Lung (tissue), 13 donors: ENCODE results near the gene SERPING1. TPM values are rescaled to one million over a fixed set of nuclear protein-coding genes. Genes with fewer than 3 reads are reported as not detected.

Experiments used
- ATAC-seq: fragments of 200-7000 bp; cut with Tn5 transposase; one replicate; pipeline ENCODE4 v1.9.1; 2020; ENCODE audit warnings: moderate number of reproducible peaks; ENCODE audit not compliant: insufficient read depth, low FRiP score
- DNase-seq, 3 donors: peaks; one replicate each; pipeline ENCODE4 v3.0.0-alpha.2; 2013 to 2017
- H3K27ac ChIP-seq, 2 donors: one replicate each; pipeline ENCODE4 v1.5.1; 2013; ENCODE audit warnings: mild to moderate bottlenecking in 2 of 2, moderate library complexity in 2 of 2, control low read depth in 1 of 2, inconsistent platforms in 1 of 2, low read depth in 1 of 2, low read length in 1 of 2
- H3K27me3 ChIP-seq, 3 donors: one replicate each; pipeline ENCODE4 v1.5.1; 2013; ENCODE audit warnings: low read length in 2 of 3; ENCODE audit not compliant: control insufficient read depth in 3 of 3, insufficient read depth in 3 of 3
- H3K36me3 ChIP-seq, 4 donors: one replicate each; pipeline ENCODE4 v1.5.1; 2013; ENCODE audit warnings: low read length in 4 of 4, mild to moderate bottlenecking in 1 of 4, moderate library complexity in 1 of 4; ENCODE audit not compliant: control insufficient read depth in 4 of 4, insufficient read depth in 4 of 4
- H3K4me1 ChIP-seq, 5 donors: one replicate each; pipeline ENCODE4 v1.5.1; 2013; ENCODE audit warnings: low read length in 5 of 5, mild to moderate bottlenecking in 2 of 5, moderate library complexity in 1 of 5; ENCODE audit not compliant: control insufficient read depth in 5 of 5, insufficient read depth in 5 of 5
- H3K4me3 ChIP-seq: one replicate; pipeline ENCODE4 v1.5.1; 2013; ENCODE audit warnings: mild to moderate bottlenecking, control low read depth, moderate library complexity
- H3K9ac ChIP-seq, 2 donors: one replicate each; pipeline ENCODE4 v1.5.1; 2013; ENCODE audit warnings: low read length in 2 of 2, control low read depth in 1 of 2; ENCODE audit not compliant: insufficient read depth in 1 of 2
- H3K9me3 ChIP-seq, 4 donors: one replicate each; pipeline ENCODE4 v1.5.1; 2013; ENCODE audit warnings: low read length in 3 of 4, mild to moderate bottlenecking in 1 of 4, moderate library complexity in 1 of 4; ENCODE audit not compliant: control insufficient read depth in 4 of 4, insufficient read depth in 3 of 4
- CTCF ChIP-seq: IDR thresholded peaks from 2 replicates; pipeline ENCODE4 v1.5.1; 2012; ENCODE audit warnings: mild to moderate bottlenecking; ENCODE audit errors: control extremely low read depth, extremely low read depth
- WGBS, 2 donors: extraction: QIAGEN DNeasy Blood & Tissue Kit; methylation state at CpG; one replicate each; pipeline ENCODE4 v1.1.7; 2013; 5-methylcytosine and 5-hydroxymethylcytosine counted together
- polyA plus RNA-seq, 2 donors: library from polyadenylated mRNA; stranded (reverse); fragments of 200-250 nt; gene quantifications; one replicate each; pipeline ENCODE4 v1.2.1, GENCODE V29; 2013
- small RNA-seq: library from RNA; depleted of rRNA; stranded (forward); fragments of <200 nt; gene quantifications from one replicate; pipeline ENCODE3, GENCODE V24; 2014; ENCODE audit warnings: low replicate concordance
- total RNA-seq, 2 donors: library from RNA; depleted of rRNA in 1 of 2; stranded (reverse); fragments of >200 nt in 1 of 2; gene quantifications; one replicate each; pipeline ENCODE4 v1.2.1, GENCODE V29; 2014 to 2021
- donor health status: control.
- donor health status: control.
- donor health status: Bipolar disorder and iron deficiency.
- donor health status: healthy.
- donor health status: DM: yes; HTN: yes; CAD: no.

SERPING1 gene
- total and polyA plus RNA-seq, 4 donors, result 102 to 418 (median 310) TPM

GRCh38 chr11:57662893-57663292, 65.4 kb downstream of the SERPING1 start:
- DNase-seq (no peak), ATAC-seq (no peak)
- H3K9me3 ChIP-seq, result no peaks in the 10 kb centered on the region
- H3K27me3 ChIP-seq, result no peaks in the 10 kb centered on the region
- H3K9ac ChIP-seq, result no peak overlapping the region
- peaks cover 0 to 11% (median 2%) of the 10 kb centered on the region in 5 donors for H3K4me1 ChIP-seq
- no peak overlapping the region for H3K27ac ChIP-seq
- TF ChIP-seq CTCF, result no peak
- H3K4me3 ChIP-seq, result no peak overlapping the region
- WGBS, 2 donors, result 68 to 77% methylated on average over 4 of the region's 4 CpGs
- H3K36me3 ChIP-seq, result peaks cover 15 to 22% (median 20%) of the 10 kb centered on the region in 4 donors

GRCh38 chr11:57663975-57664374, 66.5 kb downstream of the SERPING1 start:
- ATAC-seq, result no peak
- Histone ChIP-seq H3K4me3 (no peak overlapping the region), H3K4me1 (peaks cover 0 to 9% (median 0%) of the 10 kb centered on the region in 5 donors), H3K27ac (no peak overlapping the region), H3K27me3 (no peaks in the 10 kb centered on the region), H3K9me3 (no peaks in the 10 kb centered on the region), H3K9ac (no peak overlapping the region), H3K36me3 (peaks cover 15 to 22% (median 20%) of the 10 kb centered on the region in 4 donors)
- 84 to 88% methylated on average over 9 of the region's 9 CpGs for WGBS, 2 donors
- no peak for DNase-seq
- no peak for TF ChIP-seq CTCF

Small RNA genes lying within 50 kb of the gene (small RNA-seq; reads per million reads assigned to genes)
- gene MIR130A, result 1,963 reads per million, percentile 99 among the genes with 10 or more reads in this experiment

Other genes starting within 250 kb of the SERPING1 start
- 1 to 10 TPM in 1 of 2 donors, not detected in 1; 1.4 TPM for gene PRG3, start 216.5 kb upstream of the SERPING1 start, total RNA-seq
- under 1 TPM in 1 of 2 donors, not detected in 1; 0.63 TPM for gene PRG3, start 216.5 kb upstream of the SERPING1 start, polyA plus RNA-seq
- under 1 TPM; 0.68 to 0.71 TPM for gene PRG2, start 207.0 kb upstream of the SERPING1 start, total RNA-seq
- gene PRG2, start 207.0 kb upstream of the SERPING1 start, polyA plus RNA-seq, result 1 to 10 TPM in 1 of 2 donors, under 1 TPM in 1; 0.94 to 5.3 TPM
- 100 to 1,000 TPM in 1 of 2 donors, 10 to 100 TPM in 1; 23.3 to 148 TPM for gene SLC43A3, start 170.6 kb upstream of the SERPING1 start, total RNA-seq
- 100 to 1,000 TPM in 1 of 2 donors, 10 to 100 TPM in 1; 61.4 to 155 TPM for gene SLC43A3, start 170.6 kb upstream of the SERPING1 start, polyA plus RNA-seq
- gene RTN4RL2, start 137.2 kb upstream of the SERPING1 start, total RNA-seq, result 1 to 10 TPM in 1 of 2 donors, under 1 TPM in 1; 0.31 to 4.8 TPM
- 1 to 10 TPM; 1.5 to 1.8 TPM for gene RTN4RL2, start 137.2 kb upstream of the SERPING1 start, polyA plus RNA-seq
- 10 to 100 TPM; 18.5 to 18.7 TPM for gene SLC43A1, start 82.0 kb upstream of the SERPING1 start, total RNA-seq
- gene SLC43A1, start 82.0 kb upstream of the SERPING1 start, polyA plus RNA-seq, result 10 to 100 TPM; 10.3 to 14.8 TPM
- 10 to 100 TPM; 10.4 to 46.5 TPM for gene TIMM10, start 66.9 kb upstream of the SERPING1 start, total RNA-seq
- gene TIMM10, start 66.9 kb upstream of the SERPING1 start, polyA plus RNA-seq, result 10 to 100 TPM; 45.1 to 64.7 TPM
- gene SMTNL1, start 60.1 kb upstream of the SERPING1 start, total RNA-seq, result not detected
- gene SMTNL1, start 60.1 kb upstream of the SERPING1 start, polyA plus RNA-seq, result not detected
- 10 to 100 TPM; 38.9 to 97.1 TPM for gene UBE2L6, start 30.0 kb upstream of the SERPING1 start, total RNA-seq
- 100 to 1,000 TPM in 1 of 2 donors, 10 to 100 TPM in 1; 44.9 to 129 TPM for gene UBE2L6, start 30.0 kb upstream of the SERPING1 start, polyA plus RNA-seq
- 1 to 10 TPM; 1.3 to 1.5 TPM for gene YPEL4, start 52.2 kb downstream of the SERPING1 start, total RNA-seq
- 1 to 10 TPM in 1 of 2 donors, under 1 TPM in 1; 0.71 to 3.1 TPM for gene YPEL4, start 52.2 kb downstream of the SERPING1 start, polyA plus RNA-seq
- gene CLP1, start 60.1 kb downstream of the SERPING1 start, total RNA-seq, result 10 to 100 TPM in 1 of 2 donors, 1 to 10 TPM in 1; 6.5 to 12.4 TPM
- gene CLP1, start 60.1 kb downstream of the SERPING1 start, polyA plus RNA-seq, result 10 to 100 TPM in 1 of 2 donors, 1 to 10 TPM in 1; 6.9 to 16.6 TPM
- 10 to 100 TPM; 37.5 to 63.2 TPM for gene ZDHHC5, start 70.4 kb downstream of the SERPING1 start, total RNA-seq
- 10 to 100 TPM; 28.7 to 48.4 TPM for gene ZDHHC5, start 70.4 kb downstream of the SERPING1 start, polyA plus RNA-seq
- gene MED19, start 114.5 kb downstream of the SERPING1 start, total RNA-seq, result 10 to 100 TPM; 12.0 to 14.9 TPM
- gene MED19, start 114.5 kb downstream of the SERPING1 start, polyA plus RNA-seq, result 10 to 100 TPM in 1 of 2 donors, 1 to 10 TPM in 1; 8.7 to 15.1 TPM
- gene TMX2, start 114.9 kb downstream of the SERPING1 start, total RNA-seq, result 10 to 100 TPM; 55.1 to 71.8 TPM
- gene TMX2, start 114.9 kb downstream of the SERPING1 start, polyA plus RNA-seq, result 10 to 100 TPM; 51.7 to 89.6 TPM
- gene SELENOH, start 143.8 kb downstream of the SERPING1 start, total RNA-seq, result 100 to 1,000 TPM in 1 of 2 donors, 10 to 100 TPM in 1; 77.3 to 123 TPM
- 100 to 1,000 TPM; 155 TPM for gene SELENOH, start 143.8 kb downstream of the SERPING1 start, polyA plus RNA-seq
- not detected for gene BTBD18, start 154.1 kb downstream of the SERPING1 start, total RNA-seq
- not detected for gene BTBD18, start 154.1 kb downstream of the SERPING1 start, polyA plus RNA-seq
- 100 to 1,000 TPM; 197 to 423 TPM for gene CTNND1, start 164.1 kb downstream of the SERPING1 start, total RNA-seq
- gene CTNND1, start 164.1 kb downstream of the SERPING1 start, polyA plus RNA-seq, result 10 to 100 TPM; 36.5 to 59.9 TPM